GM21723 (cell line): ENCODE results near the gene CALHM2.

ENCODE experiments used
- ATAC-seq: cut with Tn5 transposase; IDR thresholded peaks from one replicate; pipeline ENCODE4 v1.9.1; 2021; ENCODE audit warnings: mild to moderate bottlenecking, moderate library complexity; ENCODE audit not compliant: unreplicated experiment

Gene CALHM2

GRCh38 chr10:103476046-103476768 lies 24.0 kb upstream of the CALHM2 start:
- peak; percentile 43 for ATAC-seq

GRCh38 chr10:103475437-103475836 lies 23.3 kb upstream of the CALHM2 start:
- no peak for ATAC-seq

GRCh38 chr10:103474077-103474476 lies 21.9 kb upstream of the CALHM2 start:
- no peak for ATAC-seq

GRCh38 chr10:103473261-103473671 lies 21.1 kb upstream of the CALHM2 start:
- ATAC-seq: no peak

- ATAC-seq: peak; percentile 28
Observed at GRCh38 chr10:103472005-103472404, 19.8 kb upstream of the CALHM2 start.

- peak; percentile 68 for ATAC-seq
Observed at GRCh38 chr10:103470761-103471653, 18.8 kb upstream of the CALHM2 start.

GRCh38 chr10:103469201-103469600 lies 17.0 kb upstream of the CALHM2 start:
- ATAC-seq: no peak

- peak; percentile 37 for ATAC-seq
Observed at GRCh38 chr10:103467406-103467805, 15.2 kb upstream of the CALHM2 start.

- ATAC-seq: no peak
Observed at GRCh38 chr10:103466734-103467133, 14.6 kb upstream of the CALHM2 start.

GRCh38 chr10:103465411-103466179 lies 13.4 kb upstream of the CALHM2 start:
- no peak for ATAC-seq

- no peak for ATAC-seq
Observed at GRCh38 chr10:103463499-103463898, 11.3 kb upstream of the CALHM2 start.

GRCh38 chr10:103459615-103460014 lies 7.4 kb upstream of the CALHM2 start:
- no peak for ATAC-seq

GRCh38 chr10:103458720-103459119 lies 6.5 kb upstream of the CALHM2 start, which contains the start of gene CALHM1:
CALHM1 (minus strand) TSS chr10:103458900; CDS start chr10:103458751, 149 bp downstream.
- peak; percentile 77 for ATAC-seq

- ATAC-seq: no peak
Observed at GRCh38 chr10:103457896-103458583, 5.9 kb upstream of the CALHM2 start.

- no peak for ATAC-seq
Observed at GRCh38 chr10:103457176-103457712, 5.1 kb upstream of the CALHM2 start.

GRCh38 chr10:103456074-103456660 lies 4.0 kb upstream of the CALHM2 start:
- no peak for ATAC-seq

- no peak for ATAC-seq
Observed at GRCh38 chr10:103455235-103455634, 3.1 kb upstream of the CALHM2 start.

- no peak for ATAC-seq
Observed at GRCh38 chr10:103454026-103454425, 1.9 kb upstream of the CALHM2 start.

- ATAC-seq: no peak
Observed at GRCh38 chr10:103452506-103453230, 498 bp upstream of the CALHM2 start.
